Esophagus squamous epithelium (tissue), 4 donors: Measurements from ENCODE around the gene CLCN4.

Experiments
- CTCF ChIP-seq, 6 experiments: fragments of 450-650 bp in 4 of 6; fragments of 200-600 bp in 2 of 6; sonication (generic) in 2 of 6; IDR thresholded peaks; one replicate each; pipeline ENCODE4 v1.5.1; 2016 to 2019; ENCODE audit warnings: antibody characterized with exemption in 6 of 6, mild to moderate bottlenecking in 4 of 6, moderate library complexity in 4 of 6
- POLR2A ChIP-seq, 4 donors: fragments of 450-650 bp; IDR thresholded peaks; one replicate each; pipeline ENCODE4 v1.6.1; 2017; ENCODE audit warnings: antibody characterized with exemption in 4 of 4, mild to moderate bottlenecking in 4 of 4, moderate library complexity in 3 of 4

- TF ChIP-seq CTCF (IDR thresholded peaks at IDR 0.05) (no peak), POLR2A (IDR thresholded peaks at IDR 0.05) (no peak)
Observed at GRCh38 chrX:10126834-10127233, 29.9 kb upstream of the CLCN4 start.
